Vagina (tissue), 2 donors: Measurements from ENCODE around the gene C1QTNF6.

Experiments
- POLR2A ChIP-seq, 2 donors: fragments of 450-650 bp; IDR thresholded peaks; one replicate each; pipeline ENCODE4 v1.6.1; 2017; ENCODE audit warnings: antibody characterized with exemption in 2 of 2, mild to moderate bottlenecking in 2 of 2, moderate library complexity in 2 of 2
- POLR2AphosphoS5 ChIP-seq, 2 donors: sonication (generic); formaldehyde crosslinking; IDR thresholded peaks; one replicate each; pipeline ENCODE4 v1.9.0; 2017; ENCODE audit warnings: antibody characterized with exemption in 2 of 2, mild to moderate bottlenecking in 2 of 2, low read depth in 1 of 2; ENCODE audit not compliant: insufficient read depth in 1 of 2
- TF ChIP-seq, protein P1 (sequence below), 3 experiments: fragments of 450-650 bp in 2 of 3; fragments of 200-600 bp in 1 of 3; sonication (generic) in 1 of 3; IDR thresholded peaks; one replicate each; pipeline ENCODE4 v1.5.1; 2017 to 2019; ENCODE audit warnings: antibody characterized with exemption in 3 of 3, mild to moderate bottlenecking in 2 of 3, moderate library complexity in 2 of 3

DNA sequence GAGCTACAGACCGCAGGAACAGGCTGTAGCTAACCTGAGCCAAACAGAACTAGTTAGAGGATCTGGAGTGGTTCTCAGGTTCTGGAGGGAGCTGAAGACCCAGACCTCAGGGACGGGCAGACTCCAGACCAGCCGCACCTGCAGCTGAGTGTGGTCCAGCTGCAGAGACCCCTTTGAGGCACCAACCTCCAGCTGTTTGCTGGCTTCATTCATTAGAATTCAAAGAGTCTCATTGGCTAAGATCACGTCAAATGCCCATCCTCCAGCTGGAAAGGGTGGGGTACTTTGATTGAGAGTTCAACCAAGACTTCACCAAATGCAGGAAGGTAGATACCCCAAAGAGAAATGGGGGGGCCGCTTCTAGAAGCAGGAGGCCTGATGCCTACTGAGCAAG lies 25.0 kb downstream of the C1QTNF6 start:
- TF ChIP-seq, protein P1, sequence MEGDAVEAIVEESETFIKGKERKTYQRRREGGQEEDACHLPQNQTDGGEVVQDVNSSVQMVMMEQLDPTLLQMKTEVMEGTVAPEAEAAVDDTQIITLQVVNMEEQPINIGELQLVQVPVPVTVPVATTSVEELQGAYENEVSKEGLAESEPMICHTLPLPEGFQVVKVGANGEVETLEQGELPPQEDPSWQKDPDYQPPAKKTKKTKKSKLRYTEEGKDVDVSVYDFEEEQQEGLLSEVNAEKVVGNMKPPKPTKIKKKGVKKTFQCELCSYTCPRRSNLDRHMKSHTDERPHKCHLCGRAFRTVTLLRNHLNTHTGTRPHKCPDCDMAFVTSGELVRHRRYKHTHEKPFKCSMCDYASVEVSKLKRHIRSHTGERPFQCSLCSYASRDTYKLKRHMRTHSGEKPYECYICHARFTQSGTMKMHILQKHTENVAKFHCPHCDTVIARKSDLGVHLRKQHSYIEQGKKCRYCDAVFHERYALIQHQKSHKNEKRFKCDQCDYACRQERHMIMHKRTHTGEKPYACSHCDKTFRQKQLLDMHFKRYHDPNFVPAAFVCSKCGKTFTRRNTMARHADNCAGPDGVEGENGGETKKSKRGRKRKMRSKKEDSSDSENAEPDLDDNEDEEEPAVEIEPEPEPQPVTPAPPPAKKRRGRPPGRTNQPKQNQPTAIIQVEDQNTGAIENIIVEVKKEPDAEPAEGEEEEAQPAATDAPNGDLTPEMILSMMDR (IDR thresholded peaks at IDR 0.05), result no peak
- no peak for TF ChIP-seq POLR2A (IDR thresholded peaks at IDR 0.05)
- no peak for TF ChIP-seq POLR2AphosphoS5 (IDR thresholded peaks at IDR 0.05; ENCODE audit: insufficient read depth in 1 of 2, low read depth in 1 of 2)
